WTC11 (cell line): ENCODE measurements around the gene DOCK8. TPM values are rescaled to one million over a fixed set of nuclear protein-coding genes. Genes with fewer than 3 reads are reported as not detected.

Experiments used
- ATAC-seq: fragments of 200-7000 bp; cut with Tn5 transposase; 2 replicates; pipeline ENCODE4 v1.10.0; 2021; ENCODE audit warnings: mild to moderate bottlenecking, moderate library complexity
- CTCF ChIA-PET: fragments of 300-600 bp; sonication (Branson Sonifier 250); formaldehyde crosslinking; loops from one replicate; lab custom pipeline; 2021; ENCODE audit warnings: antibody characterized with exemption; lab: Charles Lee
- POLR2A ChIA-PET: fragments of 350-600 bp; sonication (Branson Sonifier 250); formaldehyde crosslinking; loops from one replicate; lab custom pipeline; 2021; ENCODE audit warnings: antibody characterized with exemption; lab: Charles Lee
- DNase-seq: peaks from one replicate; pipeline ENCODE4 v3.0.0; 2021; ENCODE audit warnings: low spot score
- H3K27ac Mint-ChIP-seq: 2 replicates; pipeline ENCODE4 v1.8.0; 2021; ENCODE audit warnings: mixed read lengths
- H3K27me3 Mint-ChIP-seq: 2 replicates; pipeline ENCODE4 v1.8.0; 2021; ENCODE audit warnings: low read depth, mild to moderate bottlenecking, moderate library complexity, mixed read lengths
- H3K36me3 Mint-ChIP-seq: 2 replicates; pipeline ENCODE4 v1.8.0; 2021; ENCODE audit warnings: mixed read lengths
- H3K4me1 Mint-ChIP-seq: 2 replicates; pipeline ENCODE4 v1.8.0; 2022; ENCODE audit warnings: mixed read lengths
- H3K4me3 Mint-ChIP-seq: 2 replicates; pipeline ENCODE4 v1.8.0; 2021; ENCODE audit warnings: mild to moderate bottlenecking, moderate library complexity, mixed read lengths
- H3K9me3 Mint-ChIP-seq: 2 replicates; pipeline ENCODE4 v1.8.0; 2021; ENCODE audit warnings: mixed read lengths
- AR ChIP-seq: fragments of 250-450 bp; sonication (Bioruptor Pico); IDR thresholded peaks from 2 replicates; pipeline ENCODE4 v1.9.0; 2021; ENCODE audit warnings: mild to moderate bottlenecking
- CDX4 ChIP-seq: fragments of 250-450 bp; sonication (Bioruptor Pico); IDR thresholded peaks from 2 replicates; pipeline ENCODE4 v1.9.0; 2021; ENCODE audit warnings: moderate library complexity, mild to moderate bottlenecking, inconsistent platforms, borderline replicate concordance
- E2F5 ChIP-seq: sonication (generic); formaldehyde crosslinking; IDR thresholded peaks from 2 replicates; pipeline ENCODE4 v1.8.1; 2022; ENCODE audit warnings: mild to moderate bottlenecking, moderate library complexity, missing genetic modification reagents
- FOXJ3 ChIP-seq: sonication (generic); formaldehyde crosslinking; IDR thresholded peaks from 2 replicates; pipeline ENCODE4 v1.9.0; 2021; ENCODE audit warnings: missing genetic modification reagents, mild to moderate bottlenecking, borderline replicate concordance
- FOXP4 ChIP-seq: sonication (generic); formaldehyde crosslinking; IDR thresholded peaks from 2 replicates; pipeline ENCODE4 v1.8.0; 2022; ENCODE audit warnings: mild to moderate bottlenecking, missing genetic modification reagents
- GABPB1 ChIP-seq: sonication (generic); formaldehyde crosslinking; IDR thresholded peaks from 2 replicates; pipeline ENCODE4 v1.8.1; 2023; ENCODE audit warnings: mild to moderate bottlenecking, missing genetic modification reagents
- JAZF1 ChIP-seq: fragments of 250-450 bp; sonication (Bioruptor Pico); IDR thresholded peaks from 2 replicates; pipeline ENCODE4 v1.9.0; 2021; ENCODE audit warnings: moderate library complexity, mild to moderate bottlenecking, inconsistent platforms
- KAT7 ChIP-seq: sonication (generic); formaldehyde crosslinking; IDR thresholded peaks from 2 replicates; pipeline ENCODE4 v1.8.1; 2023; ENCODE audit warnings: missing genetic modification reagents, mild to moderate bottlenecking, borderline replicate concordance
- MLX ChIP-seq: sonication (generic); formaldehyde crosslinking; IDR thresholded peaks from 2 replicates; pipeline ENCODE4 v1.8.1; 2023; ENCODE audit warnings: mild to moderate bottlenecking, missing genetic modification reagents, moderate library complexity
- MXD4 ChIP-seq: fragments of 250-450 bp; sonication (Bioruptor Pico); IDR thresholded peaks from 2 replicates; pipeline ENCODE4 v1.8.0; 2021; ENCODE audit warnings: mild to moderate bottlenecking, moderate library complexity, borderline replicate concordance
- NFE2L1 ChIP-seq: sonication (generic); formaldehyde crosslinking; IDR thresholded peaks from 2 replicates; pipeline ENCODE4 v1.8.1; 2023; ENCODE audit warnings: missing genetic modification reagents
- NR2C2 ChIP-seq: sonication (generic); formaldehyde crosslinking; IDR thresholded peaks from 2 replicates; pipeline ENCODE4 v1.8.0; 2022; ENCODE audit warnings: mild to moderate bottlenecking, missing genetic modification reagents
- NR3C1 ChIP-seq: sonication (generic); formaldehyde crosslinking; conservative IDR thresholded peaks from 2 replicates; pipeline ENCODE4 v1.8.1; 2023; ENCODE audit warnings: low read depth, mild to moderate bottlenecking, missing genetic modification reagents
- RELA ChIP-seq: sonication (generic); formaldehyde crosslinking; IDR thresholded peaks from 2 replicates; pipeline ENCODE4 v1.8.1; 2022; ENCODE audit warnings: missing genetic modification reagents, mild to moderate bottlenecking, borderline replicate concordance
- RORB ChIP-seq: fragments of 250-450 bp; sonication (Bioruptor Pico); IDR thresholded peaks from 2 replicates; pipeline ENCODE4 v1.9.0; 2021; ENCODE audit warnings: mild to moderate bottlenecking
- SMAD3 ChIP-seq: sonication (generic); formaldehyde crosslinking; IDR thresholded peaks from 2 replicates; pipeline ENCODE4 v1.8.0; 2022; ENCODE audit warnings: missing genetic modification reagents, mild to moderate bottlenecking, borderline replicate concordance
- TEAD1 ChIP-seq: sonication (generic); formaldehyde crosslinking; IDR thresholded peaks from 2 replicates; pipeline ENCODE4 v1.8.0; 2022; ENCODE audit warnings: mild to moderate bottlenecking, missing genetic modification reagents
- ZBTB43 ChIP-seq: sonication (generic); formaldehyde crosslinking; IDR thresholded peaks from 2 replicates; pipeline ENCODE4 v1.8.1; 2023; ENCODE audit warnings: mild to moderate bottlenecking, missing genetic modification reagents
- ZNF121 ChIP-seq: sonication (generic); formaldehyde crosslinking; IDR thresholded peaks from 2 replicates; pipeline ENCODE4 v1.8.0; 2023; ENCODE audit warnings: missing genetic modification reagents
- ZNF423 ChIP-seq: fragments of 250-450 bp; sonication (Bioruptor Pico); IDR thresholded peaks from 2 replicates; pipeline ENCODE4 v2.1.2; 2022; ENCODE audit warnings: mild to moderate bottlenecking, moderate library complexity
- ZNF425 ChIP-seq: fragments of 250-450 bp; sonication (Bioruptor Pico); conservative IDR thresholded peaks from 2 replicates; pipeline ENCODE4 v1.9.0; 2021; ENCODE audit warnings: mild to moderate bottlenecking
- total RNA-seq: library from RNA; stranded (reverse); gene quantifications from 3 replicates; pipeline ENCODE4 v1.2.3, GENCODE V29; 2021

DOCK8 gene
- total RNA-seq, 1 experiment from 2014 or later = 3.2 TPM

GRCh38 chr9:338602-339001 lies 123.9 kb downstream of the DOCK8 start:
- POLR2A ChIA-PET = no interaction called here
- Mint-ChIP-seq H3K27me3 (no peaks in the 10 kb centered on the region), H3K4me3 (no peak overlapping the region), H3K36me3 (no peaks in the 10 kb centered on the region), H3K27ac (no peak overlapping the region), H3K4me1 (peaks cover 12% of the 10 kb centered on the region; the same call in 1 of the 2 replicates), H3K9me3 (no peaks in the 10 kb centered on the region)
- DNase-seq (no peak), ATAC-seq (no peak)
- CTCF ChIA-PET = no interaction called here
- TF ChIP-seq NFE2L1 (CRISPR knock-in tag) (no peak), SMAD3 (CRISPR knock-in tag) (no peak), ZBTB43 (no peak), NR2C2 (CRISPR knock-in tag) (no peak)

- ATAC-seq (no peak), DNase-seq (no peak)
- CTCF ChIA-PET = no interaction called here
- no peak for TF ChIP-seq FOXP4 (CRISPR knock-in tag)
- TF ChIP-seq AR (CRISPR knock-in tag) = no peak
- TF ChIP-seq E2F5 (CRISPR knock-in tag) = no peak
- TF ChIP-seq FOXJ3 = no peak
- no peak for TF ChIP-seq TEAD1 (CRISPR knock-in tag)
- TF ChIP-seq ZNF425 (CRISPR knock-in tag) = no peak
- TF ChIP-seq GABPB1 (CRISPR knock-in tag) = no peak
- TF ChIP-seq MLX = no peak
- no peak for TF ChIP-seq RORB (CRISPR knock-in tag)
- no peak for TF ChIP-seq ZNF121
- TF ChIP-seq NR3C1 = no peak
- no peak for TF ChIP-seq RELA (CRISPR knock-in tag)
- no peak for TF ChIP-seq CDX4
- no peak for TF ChIP-seq ZNF423 (CRISPR knock-in tag)
- no peak for TF ChIP-seq ZBTB43
- TF ChIP-seq JAZF1 (CRISPR knock-in tag) = no peak
- no peak for TF ChIP-seq KAT7
- TF ChIP-seq MXD4 (CRISPR knock-in tag) = no peak
- Mint-ChIP-seq H3K4me3 (no peak overlapping the region), H3K9me3 (no peaks in the 10 kb centered on the region), H3K4me1 (peaks cover 17% of the 10 kb centered on the region), H3K27ac (no peak overlapping the region), H3K27me3 (no peaks in the 10 kb centered on the region), H3K36me3 (no peaks in the 10 kb centered on the region)
- POLR2A ChIA-PET = no interaction called here
Measured at GRCh38 chr9:341634-342421, 127.2 kb downstream of the DOCK8 start.
